Lower leg skin (tissue), 3 donors: ENCODE results near the gene GSK3B.

Source experiments
- POLR2A ChIP-seq, 2 donors: fragments of 450-650 bp; IDR thresholded peaks; one replicate each; pipeline ENCODE4 v1.6.1; 2016 to 2017; ENCODE audit warnings: antibody characterized with exemption in 2 of 2, mild to moderate bottlenecking in 1 of 2, moderate library complexity in 1 of 2
- TF ChIP-seq, protein P1 (sequence below), 3 donors: fragments of 450-650 bp; IDR thresholded peaks; one replicate each; pipeline ENCODE4 v1.5.1; 2016; ENCODE audit warnings: antibody characterized with exemption in 3 of 3, mild to moderate bottlenecking in 3 of 3, moderate library complexity in 2 of 3

- TF ChIP-seq, protein P1, sequence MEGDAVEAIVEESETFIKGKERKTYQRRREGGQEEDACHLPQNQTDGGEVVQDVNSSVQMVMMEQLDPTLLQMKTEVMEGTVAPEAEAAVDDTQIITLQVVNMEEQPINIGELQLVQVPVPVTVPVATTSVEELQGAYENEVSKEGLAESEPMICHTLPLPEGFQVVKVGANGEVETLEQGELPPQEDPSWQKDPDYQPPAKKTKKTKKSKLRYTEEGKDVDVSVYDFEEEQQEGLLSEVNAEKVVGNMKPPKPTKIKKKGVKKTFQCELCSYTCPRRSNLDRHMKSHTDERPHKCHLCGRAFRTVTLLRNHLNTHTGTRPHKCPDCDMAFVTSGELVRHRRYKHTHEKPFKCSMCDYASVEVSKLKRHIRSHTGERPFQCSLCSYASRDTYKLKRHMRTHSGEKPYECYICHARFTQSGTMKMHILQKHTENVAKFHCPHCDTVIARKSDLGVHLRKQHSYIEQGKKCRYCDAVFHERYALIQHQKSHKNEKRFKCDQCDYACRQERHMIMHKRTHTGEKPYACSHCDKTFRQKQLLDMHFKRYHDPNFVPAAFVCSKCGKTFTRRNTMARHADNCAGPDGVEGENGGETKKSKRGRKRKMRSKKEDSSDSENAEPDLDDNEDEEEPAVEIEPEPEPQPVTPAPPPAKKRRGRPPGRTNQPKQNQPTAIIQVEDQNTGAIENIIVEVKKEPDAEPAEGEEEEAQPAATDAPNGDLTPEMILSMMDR (IDR thresholded peaks at IDR 0.05), result no peak
- TF ChIP-seq POLR2A (IDR thresholded peaks at IDR 0.05), result no peak
Observed at GRCh38 chr3:119901148-119901547, 193.1 kb downstream of the GSK3B start.
